ENCODE data around the gene ENDOU. TPM values are rescaled to one million over a fixed set of nuclear protein-coding genes. Genes with fewer than 3 reads are reported as not detected.

ENDOU gene
- total and polyA plus RNA-seq, 2 donors (not counting 3 experiments of a cell fraction or from before 2014, with no cell fraction given), result not detected

DNA sequence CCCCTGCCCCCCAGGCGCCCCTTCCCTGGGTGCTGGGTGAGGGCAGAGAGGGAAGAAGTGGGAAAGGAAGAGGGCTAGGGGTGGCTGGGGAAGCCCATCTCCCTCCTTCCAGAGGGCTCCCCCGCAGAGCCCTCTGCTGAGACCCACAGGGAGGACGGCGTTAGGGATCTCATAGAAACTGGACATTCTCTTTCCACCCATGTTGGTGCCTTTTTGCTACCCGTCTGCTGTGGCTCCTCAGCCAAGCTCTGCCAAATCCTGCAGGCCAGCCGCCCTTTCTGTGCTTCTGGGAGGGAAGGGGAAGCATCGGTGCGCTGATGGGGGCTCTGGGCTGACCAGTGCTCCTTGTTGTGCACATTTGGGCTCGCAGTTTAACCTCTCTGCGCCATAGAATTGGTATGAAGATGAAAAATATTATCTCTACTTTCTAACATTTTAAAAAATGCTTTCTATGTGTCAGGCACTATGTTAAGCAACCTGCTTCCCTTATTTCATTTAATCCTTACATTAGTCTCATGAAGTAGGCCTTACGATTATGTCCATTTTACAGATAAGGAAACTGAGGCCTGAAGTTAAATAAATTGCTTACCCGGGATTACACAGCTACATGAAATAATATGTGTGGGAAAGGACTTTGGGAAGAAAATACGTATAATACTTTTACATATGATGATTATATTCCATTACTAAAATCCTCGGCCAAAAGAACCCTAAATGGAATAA, 48.7 kb upstream of the ENDOU start:
- H3K27me3 ChIP-seq (ENCODE audit: control insufficient read depth in 2 of 2, insufficient read depth in 2 of 2, low read length in 2 of 2), result no peaks in the 10 kb centered on the region
- no peak overlapping the region for H3K27ac ChIP-seq (ENCODE audit: insufficient read depth, low read depth, low read length)
- ChIA-PET POLR2A (no interaction called here), CTCF (interaction anchor here (0.7 to 10.1 kb wide), 4 partner anchors 13 to 65 kb away, joined by 3 to 385 read pairs (median 41); partner anchors contain the start of gene RAPGEF3)
- intact Hi-C loops (cut with micrococcal nuclease) (loop anchor here (1.0 to 2.0 kb wide), 2 partner anchors 16 to 123 kb away; partner anchors contain the start of gene RAPGEF3), dilution Hi-C loops (cut with MboI; ENCODE audit: extremely low pct_ligation_motif_present, low sequenced_read_pairs) (no loop called here)
- peaks cover 31% of the 10 kb centered on the region for H3K4me1 ChIP-seq (ENCODE audit: control insufficient read depth, extremely low read depth, insufficient read depth, low read length)
- TF ChIP-seq EZH2 (IDR thresholded peaks at IDR 0.05; ENCODE audit: borderline replicate concordance, low read depth, low read length, severe bottlenecking) (no peak), POLR2A (IDR thresholded peaks at IDR 0.05; ENCODE audit: low read depth, low read length) (no peak), JUN (IDR thresholded peaks at IDR 0.05; ENCODE audit: borderline replicate concordance, insufficient read depth, insufficient read length, low read depth) (no peak), POLR2AphosphoS5 (IDR thresholded peaks at IDR 0.05; ENCODE audit: insufficient read depth, low read depth, low read length) (no peak), FOS (IDR thresholded peaks at IDR 0.05; ENCODE audit: borderline replicate concordance, insufficient read depth, low read length) (no peak), GATA2 (IDR thresholded peaks at IDR 0.05; ENCODE audit: insufficient read depth, insufficient read length, low read depth, low read length) (no peak), MYC (IDR thresholded peaks at IDR 0.05; ENCODE audit: low read depth, low read length) (no peak)
- TF ChIP-seq, protein P1, sequence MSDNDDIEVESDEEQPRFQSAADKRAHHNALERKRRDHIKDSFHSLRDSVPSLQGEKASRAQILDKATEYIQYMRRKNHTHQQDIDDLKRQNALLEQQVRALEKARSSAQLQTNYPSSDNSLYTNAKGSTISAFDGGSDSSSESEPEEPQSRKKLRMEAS (IDR thresholded peaks at IDR 0.05; ENCODE audit: insufficient read depth, insufficient read length), result no peak
- TF ChIP-seq, protein P2, sequence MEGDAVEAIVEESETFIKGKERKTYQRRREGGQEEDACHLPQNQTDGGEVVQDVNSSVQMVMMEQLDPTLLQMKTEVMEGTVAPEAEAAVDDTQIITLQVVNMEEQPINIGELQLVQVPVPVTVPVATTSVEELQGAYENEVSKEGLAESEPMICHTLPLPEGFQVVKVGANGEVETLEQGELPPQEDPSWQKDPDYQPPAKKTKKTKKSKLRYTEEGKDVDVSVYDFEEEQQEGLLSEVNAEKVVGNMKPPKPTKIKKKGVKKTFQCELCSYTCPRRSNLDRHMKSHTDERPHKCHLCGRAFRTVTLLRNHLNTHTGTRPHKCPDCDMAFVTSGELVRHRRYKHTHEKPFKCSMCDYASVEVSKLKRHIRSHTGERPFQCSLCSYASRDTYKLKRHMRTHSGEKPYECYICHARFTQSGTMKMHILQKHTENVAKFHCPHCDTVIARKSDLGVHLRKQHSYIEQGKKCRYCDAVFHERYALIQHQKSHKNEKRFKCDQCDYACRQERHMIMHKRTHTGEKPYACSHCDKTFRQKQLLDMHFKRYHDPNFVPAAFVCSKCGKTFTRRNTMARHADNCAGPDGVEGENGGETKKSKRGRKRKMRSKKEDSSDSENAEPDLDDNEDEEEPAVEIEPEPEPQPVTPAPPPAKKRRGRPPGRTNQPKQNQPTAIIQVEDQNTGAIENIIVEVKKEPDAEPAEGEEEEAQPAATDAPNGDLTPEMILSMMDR (IDR thresholded peaks at IDR 0.05; ENCODE audit: extremely low read depth in 1 of 2, insufficient read depth in 1 of 2, low read depth in 1 of 2, low read length in 2 of 2), result no peak
- peak overlapping the region; percentile 23 to 70 (median 43) for H3K4me3 ChIP-seq (replicated peaks in 1 of 3; ENCODE audit: insufficient read depth in 1 of 3, low read depth in 1 of 3, low read length in 3 of 3)
- no peaks in the 10 kb centered on the region for H3K36me3 ChIP-seq (ENCODE audit: control insufficient read depth in 2 of 2, extremely low read depth in 1 of 2, insufficient read depth in 2 of 2, low read length in 2 of 2)
- peak overlapping the region; percentile 64 for H3K4me2 ChIP-seq (ENCODE audit: insufficient read depth, low read length)
- H3K9ac ChIP-seq (replicated peaks; ENCODE audit: extremely low read depth, insufficient read depth, low read length), result peak overlapping the region; percentile 5
- no peaks in the 10 kb centered on the region for H3K79me2 ChIP-seq (ENCODE audit: control insufficient read depth, insufficient read depth, low read length)
- DNase-seq (ENCODE audit: low read depth, low spot score) (no peak), FAIRE-seq (no peak)
- H3K9me1 ChIP-seq (replicated peaks; ENCODE audit: control insufficient read depth, extremely low read depth, insufficient read depth, low read length), result no peaks in the 10 kb centered on the region
- H3K9me3 ChIP-seq (replicated peaks; ENCODE audit: control insufficient read depth, insufficient read depth, low read length), result no peaks in the 10 kb centered on the region
- TSS peak; percentile 22 for BruUV-seq (replicated peaks)
- H4K20me1 ChIP-seq (replicated peaks; ENCODE audit: control insufficient read depth, extremely low read depth, insufficient read depth, low read length), result no peaks in the 10 kb centered on the region
- peak overlapping the region; percentile 14 for H2AFZ ChIP-seq (ENCODE audit: low read depth, low read length)

Measured in endothelial cell of umbilical vein (primary cell).